ENCODE measurements around the gene FAM171A1.

GRCh38 chr10:15311569-15312280 is 59.4 kb downstream of the FAM171A1 start:
- no peak for TF ChIP-seq CTCF (conservative IDR thresholded peaks at IDR 0.05; ENCODE audit: low read length)
- TF ChIP-seq EZH2phosphoT487 (IDR thresholded peaks at IDR 0.05; ENCODE audit: borderline replicate concordance) = no peak
